ENCODE results near the gene HOXB3.

Gene HOXB3

GRCh38 chr17:48569240-48569582, 20.8 kb downstream of the HOXB3 start:
- TF ChIP-seq ZFP3 (CRISPR knock-in tag; IDR thresholded peaks at IDR 0.05) (no peak), ESRRG (CRISPR knock-in tag; IDR thresholded peaks at IDR 0.05) (no peak), CSRNP3 (CRISPR knock-in tag; IDR thresholded peaks at IDR 0.05) (no peak)

GRCh38 chr17:48568499-48569239, 21.4 kb downstream of the HOXB3 start:
- TF ChIP-seq PATZ1 (CRISPR knock-in tag; IDR thresholded peaks at IDR 0.05; ENCODE audit: borderline replicate concordance) = no peak
- TF ChIP-seq RARB (CRISPR knock-in tag; IDR thresholded peaks at IDR 0.05) = no peak
- no peak for TF ChIP-seq ZC3H10 (CRISPR knock-in tag; IDR thresholded peaks at IDR 0.05)
- no peak for TF ChIP-seq OSR1 (CRISPR knock-in tag; IDR thresholded peaks at IDR 0.05)

More at GRCh38 chr17:48569240-48569582, 20.8 kb downstream of the HOXB3 start:
- no peak for ATAC-seq

GRCh38 chr17:48567646-48568354, 22.2 kb downstream of the HOXB3 start:
- ATAC-seq = no peak
- no peak for TF ChIP-seq BACH2 (CRISPR knock-in tag; IDR thresholded peaks at IDR 0.05; ENCODE audit: borderline replicate concordance)
- TF ChIP-seq CREB5 (CRISPR knock-in tag; IDR thresholded peaks at IDR 0.05; ENCODE audit: low read depth) = no peak
- no peak for TF ChIP-seq ZFP3 (CRISPR knock-in tag; IDR thresholded peaks at IDR 0.05)
- no peak for TF ChIP-seq TOX (CRISPR knock-in tag; IDR thresholded peaks at IDR 0.05; ENCODE audit: borderline replicate concordance)
- TF ChIP-seq TSHZ2 (CRISPR knock-in tag; IDR thresholded peaks at IDR 0.05) = no peak
- no peak for TF ChIP-seq RARB (CRISPR knock-in tag; IDR thresholded peaks at IDR 0.05)
- no peak for TF ChIP-seq ISL1 (CRISPR knock-in tag; IDR thresholded peaks at IDR 0.05)

More at GRCh38 chr17:48568499-48569239, 21.4 kb downstream of the HOXB3 start:
- ATAC-seq = no peak

GRCh38 chr17:48567209-48567608, 22.8 kb downstream of the HOXB3 start:
- ATAC-seq = no peak
- TF ChIP-seq SNAI2 (CRISPR knock-in tag; IDR thresholded peaks at IDR 0.05) = no peak
- TF ChIP-seq ZFP30 (CRISPR knock-in tag; IDR thresholded peaks at IDR 0.05) = no peak
- TF ChIP-seq CREB5 (CRISPR knock-in tag; IDR thresholded peaks at IDR 0.05; ENCODE audit: low read depth) = no peak
- no peak for TF ChIP-seq ZNF70 (CRISPR knock-in tag; IDR thresholded peaks at IDR 0.05)
- no peak for TF ChIP-seq GLIS3 (CRISPR knock-in tag; IDR thresholded peaks at IDR 0.05)
- TF ChIP-seq BACH2 (CRISPR knock-in tag; IDR thresholded peaks at IDR 0.05; ENCODE audit: borderline replicate concordance) = no peak
- TF ChIP-seq TSHZ2 (CRISPR knock-in tag; IDR thresholded peaks at IDR 0.05) = no peak
- TF ChIP-seq ISL1 (CRISPR knock-in tag; IDR thresholded peaks at IDR 0.05) = no peak
- no peak for TF ChIP-seq CSRNP3 (CRISPR knock-in tag; IDR thresholded peaks at IDR 0.05)
- TF ChIP-seq ESRRG (CRISPR knock-in tag; IDR thresholded peaks at IDR 0.05) = no peak
- TF ChIP-seq ZC3H10 (CRISPR knock-in tag; IDR thresholded peaks at IDR 0.05) = no peak
- TF ChIP-seq OSR1 (CRISPR knock-in tag; IDR thresholded peaks at IDR 0.05) = no peak
- no peak for TF ChIP-seq POU6F1 (CRISPR knock-in tag; IDR thresholded peaks at IDR 0.05; ENCODE audit: borderline replicate concordance, low read depth)
- no peak for TF ChIP-seq CSDC2 (CRISPR knock-in tag; IDR thresholded peaks at IDR 0.05)
- no peak for TF ChIP-seq ZFP3 (CRISPR knock-in tag; IDR thresholded peaks at IDR 0.05)

All from SK-N-SH treated with all-trans-retinoic acid at 6 μM for 48 hours (cell line).